ENCODE measurements around the gene DLX3.

DLX3 gene

GRCh38 chr17:49952209-49952911 is 42.7 kb downstream of the DLX3 start:
- DNase-seq, result peak; percentile 31

- no peak for DNase-seq
Observed at GRCh38 chr17:49951362-49952082, 43.5 kb downstream of the DLX3 start.

- DNase-seq, result no peak
Observed at GRCh38 chr17:49949634-49950033, 45.4 kb downstream of the DLX3 start.

DNA sequence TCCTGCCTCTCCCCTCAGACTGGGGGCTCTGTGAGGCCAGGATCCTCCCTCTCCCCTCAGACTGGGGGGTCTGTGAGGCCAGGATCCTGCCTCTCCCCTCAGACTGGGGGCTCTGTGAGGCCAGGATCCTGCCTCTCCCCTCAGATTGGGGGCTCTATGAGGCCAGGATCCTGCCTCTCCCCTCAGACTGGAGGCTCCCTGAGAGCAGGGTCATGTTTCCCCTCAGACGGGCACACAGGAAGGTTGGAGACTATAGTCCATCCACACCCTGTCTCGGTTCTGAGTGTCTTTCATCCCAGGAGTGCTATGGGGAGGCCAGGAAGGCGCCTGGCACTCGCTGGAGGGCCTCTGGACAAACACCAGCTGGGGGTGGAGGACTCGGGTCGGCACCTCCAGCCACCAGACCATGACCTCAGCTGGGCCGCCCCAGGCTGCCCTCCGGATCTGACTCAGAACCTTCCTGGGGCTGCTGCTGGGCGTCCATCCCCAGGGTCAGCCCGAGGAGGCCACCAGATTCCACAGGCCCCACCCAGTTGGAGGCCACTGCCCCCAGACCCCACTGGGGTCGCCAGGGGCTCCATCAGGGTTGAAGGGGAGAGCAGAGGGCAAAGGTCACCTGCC is 48.0 kb downstream of the DLX3 start:
- no peak for DNase-seq

DNA sequence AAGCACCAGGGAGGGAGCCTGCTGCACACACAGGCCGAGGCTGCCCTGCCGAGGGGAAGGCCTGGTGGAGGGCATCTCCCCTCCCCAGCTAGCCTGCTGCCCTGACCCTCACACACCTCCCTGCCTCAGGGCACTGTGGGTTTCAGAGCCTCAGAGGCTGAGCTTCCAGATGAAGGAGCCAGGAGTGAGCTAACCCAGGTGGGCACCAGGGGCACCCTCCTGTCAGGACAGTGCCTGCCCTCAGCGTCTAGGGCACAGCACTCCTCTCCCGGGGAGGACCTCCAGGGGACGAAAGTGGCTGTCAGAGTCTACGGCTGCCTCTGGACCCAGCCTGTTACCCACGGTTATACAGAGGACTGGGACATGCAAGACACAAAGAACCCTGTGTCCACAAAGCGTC is 48.8 kb downstream of the DLX3 start:
- DNase-seq, result no peak

DNA sequence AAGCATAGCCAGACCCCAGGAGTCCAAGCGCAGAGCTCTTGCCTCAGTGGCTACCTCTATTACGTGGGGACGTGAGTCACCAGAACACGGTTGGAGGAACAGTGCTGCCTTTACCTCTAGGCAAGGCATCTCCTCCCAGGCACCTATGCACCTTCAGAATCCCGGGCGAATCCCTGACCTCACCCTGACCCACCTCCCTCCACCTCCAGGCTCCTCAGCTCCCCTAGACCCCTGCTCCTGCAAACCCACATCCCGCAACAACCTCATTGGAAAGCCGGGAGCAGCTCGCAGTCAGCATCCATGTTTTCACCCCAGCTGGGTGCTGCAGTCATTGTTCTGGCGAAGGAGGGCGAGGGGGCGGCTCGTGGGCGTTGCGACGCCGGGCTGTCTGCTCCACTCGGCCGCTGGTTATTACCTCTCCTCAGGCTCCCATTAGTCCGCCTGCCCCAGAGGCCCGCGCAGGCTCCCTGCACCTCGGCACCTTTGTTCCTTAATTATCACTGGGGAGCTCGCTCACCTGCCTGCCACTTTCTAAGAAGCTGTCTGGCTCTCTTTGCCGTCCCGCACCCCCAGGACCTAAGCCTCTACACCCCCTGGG is 50.7 kb downstream of the DLX3 start:
- no peak for DNase-seq

DNA sequence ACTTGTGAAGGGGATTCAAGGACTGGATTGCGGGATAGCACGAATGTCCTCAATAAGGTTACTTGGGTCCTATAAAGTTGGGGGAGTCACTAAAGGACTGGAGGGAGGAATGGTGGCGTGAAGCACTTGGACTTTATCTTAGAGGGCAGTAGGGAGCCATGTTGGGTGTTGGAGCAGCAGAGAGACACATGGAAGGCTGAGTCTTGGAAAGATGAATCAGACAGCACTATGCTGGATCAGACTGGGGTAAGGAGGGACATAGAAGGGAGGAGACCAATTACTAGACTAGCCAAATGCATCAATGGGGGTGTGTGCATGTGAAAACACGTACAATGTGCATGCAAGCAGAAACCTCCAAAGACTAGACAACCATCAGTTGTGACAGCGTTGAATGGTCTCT is 52.1 kb downstream of the DLX3 start:
- DNase-seq, result no peak

DNA sequence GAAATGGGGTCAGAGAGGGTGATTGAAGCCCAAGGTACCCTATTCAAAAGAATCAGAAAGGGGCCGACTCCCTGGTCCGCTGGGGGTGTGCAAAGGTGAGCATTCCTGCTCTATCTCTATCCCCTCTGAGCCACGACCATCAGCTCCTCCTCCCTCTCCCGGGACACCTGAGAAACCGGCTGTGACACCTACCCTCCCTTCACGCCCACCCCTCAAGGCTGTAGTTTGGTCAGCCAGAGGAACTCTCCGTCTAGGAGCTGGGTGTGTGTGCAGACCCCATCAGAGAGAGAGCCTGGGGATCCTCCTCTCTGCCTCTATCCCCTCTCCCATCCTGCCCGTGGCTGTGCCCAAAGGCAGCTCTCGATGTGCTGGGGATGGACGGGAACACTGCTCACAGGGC is 53.6 kb downstream of the DLX3 start:
- no peak for DNase-seq

Measured in T1000 (cell line).